WTC11 (cell line): Measurements from ENCODE around the gene PARM1.

Experiments
- ZBTB21 ChIP-seq: sonication (generic); formaldehyde crosslinking; IDR thresholded peaks from 2 replicates; pipeline ENCODE4 v1.8.1; 2023; ENCODE audit warnings: mild to moderate bottlenecking, missing genetic modification reagents, borderline replicate concordance
- ZNF138 ChIP-seq: sonication (generic); formaldehyde crosslinking; conservative IDR thresholded peaks from 2 replicates; pipeline ENCODE4 v1.8.1; 2022; ENCODE audit warnings: mild to moderate bottlenecking, moderate library complexity, missing genetic modification reagents
- ZNF232 ChIP-seq: sonication (generic); formaldehyde crosslinking; IDR thresholded peaks from 2 replicates; pipeline ENCODE4 v1.8.0; 2022; ENCODE audit warnings: mild to moderate bottlenecking, missing genetic modification reagents
- TF ChIP-seq, protein P1 (sequence below): sonication (generic); formaldehyde crosslinking; IDR thresholded peaks from 2 replicates; pipeline ENCODE4 v1.8.0; 2022; ENCODE audit warnings: mild to moderate bottlenecking, missing genetic modification reagents
- TF ChIP-seq, protein P2 (sequence below): fragments of 250-450 bp; sonication (Bioruptor Pico); IDR thresholded peaks from 2 replicates; pipeline ENCODE4 v1.9.0; 2021; ENCODE audit warnings: mild to moderate bottlenecking
- TF ChIP-seq, protein P3 (sequence below): sonication (generic); formaldehyde crosslinking; IDR thresholded peaks from 2 replicates; pipeline ENCODE4 v1.8.0; 2023; ENCODE audit warnings: missing genetic modification reagents, mild to moderate bottlenecking, borderline replicate concordance
- TF ChIP-seq, protein P4 (sequence below): sonication (generic); formaldehyde crosslinking; IDR thresholded peaks from 2 replicates; pipeline ENCODE4 v1.8.1; 2023; ENCODE audit warnings: mild to moderate bottlenecking, missing genetic modification reagents, moderate library complexity

DNA sequence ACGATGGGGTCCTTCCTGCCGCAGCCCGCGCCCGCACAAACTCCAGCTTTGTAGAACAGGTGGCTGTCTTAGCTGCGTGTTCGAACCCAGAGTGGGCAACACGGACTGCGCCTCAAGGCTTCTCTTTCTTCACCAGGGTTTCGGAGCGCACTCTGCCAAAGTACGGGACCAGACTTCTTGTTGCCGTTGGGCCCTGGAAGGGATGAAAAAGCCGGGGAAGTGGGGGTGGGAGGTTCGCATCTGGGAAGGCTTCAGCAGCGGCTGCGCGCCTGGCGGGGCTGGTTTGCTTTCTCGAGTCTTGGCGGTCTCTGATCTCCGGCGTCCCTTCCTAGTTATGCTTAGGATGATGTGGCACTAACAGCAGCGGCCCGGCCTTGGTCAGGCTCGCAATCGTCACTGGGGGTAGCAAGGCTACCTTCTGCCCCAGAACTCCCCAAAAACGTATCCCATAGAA, 673 bp downstream of the PARM1 start:
- TF ChIP-seq ZNF138 (CRISPR knock-in tag) (no peak), ZBTB21 (CRISPR knock-in tag) (no peak), ZNF232 (CRISPR knock-in tag) (no peak)
- TF ChIP-seq, protein P1, sequence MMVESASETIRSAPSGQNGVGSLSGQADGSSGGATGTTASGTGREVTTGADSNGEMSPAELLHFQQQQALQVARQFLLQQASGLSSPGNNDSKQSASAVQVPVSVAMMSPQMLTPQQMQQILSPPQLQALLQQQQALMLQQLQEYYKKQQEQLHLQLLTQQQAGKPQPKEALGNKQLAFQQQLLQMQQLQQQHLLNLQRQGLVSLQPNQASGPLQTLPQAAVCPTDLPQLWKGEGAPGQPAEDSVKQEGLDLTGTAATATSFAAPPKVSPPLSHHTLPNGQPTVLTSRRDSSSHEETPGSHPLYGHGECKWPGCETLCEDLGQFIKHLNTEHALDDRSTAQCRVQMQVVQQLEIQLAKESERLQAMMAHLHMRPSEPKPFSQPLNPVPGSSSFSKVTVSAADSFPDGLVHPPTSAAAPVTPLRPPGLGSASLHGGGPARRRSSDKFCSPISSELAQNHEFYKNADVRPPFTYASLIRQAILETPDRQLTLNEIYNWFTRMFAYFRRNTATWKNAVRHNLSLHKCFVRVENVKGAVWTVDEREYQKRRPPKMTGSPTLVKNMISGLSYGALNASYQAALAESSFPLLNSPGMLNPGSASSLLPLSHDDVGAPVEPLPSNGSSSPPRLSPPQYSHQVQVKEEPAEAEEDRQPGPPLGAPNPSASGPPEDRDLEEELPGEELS (CRISPR knock-in tag): no peak
- TF ChIP-seq, protein P2, sequence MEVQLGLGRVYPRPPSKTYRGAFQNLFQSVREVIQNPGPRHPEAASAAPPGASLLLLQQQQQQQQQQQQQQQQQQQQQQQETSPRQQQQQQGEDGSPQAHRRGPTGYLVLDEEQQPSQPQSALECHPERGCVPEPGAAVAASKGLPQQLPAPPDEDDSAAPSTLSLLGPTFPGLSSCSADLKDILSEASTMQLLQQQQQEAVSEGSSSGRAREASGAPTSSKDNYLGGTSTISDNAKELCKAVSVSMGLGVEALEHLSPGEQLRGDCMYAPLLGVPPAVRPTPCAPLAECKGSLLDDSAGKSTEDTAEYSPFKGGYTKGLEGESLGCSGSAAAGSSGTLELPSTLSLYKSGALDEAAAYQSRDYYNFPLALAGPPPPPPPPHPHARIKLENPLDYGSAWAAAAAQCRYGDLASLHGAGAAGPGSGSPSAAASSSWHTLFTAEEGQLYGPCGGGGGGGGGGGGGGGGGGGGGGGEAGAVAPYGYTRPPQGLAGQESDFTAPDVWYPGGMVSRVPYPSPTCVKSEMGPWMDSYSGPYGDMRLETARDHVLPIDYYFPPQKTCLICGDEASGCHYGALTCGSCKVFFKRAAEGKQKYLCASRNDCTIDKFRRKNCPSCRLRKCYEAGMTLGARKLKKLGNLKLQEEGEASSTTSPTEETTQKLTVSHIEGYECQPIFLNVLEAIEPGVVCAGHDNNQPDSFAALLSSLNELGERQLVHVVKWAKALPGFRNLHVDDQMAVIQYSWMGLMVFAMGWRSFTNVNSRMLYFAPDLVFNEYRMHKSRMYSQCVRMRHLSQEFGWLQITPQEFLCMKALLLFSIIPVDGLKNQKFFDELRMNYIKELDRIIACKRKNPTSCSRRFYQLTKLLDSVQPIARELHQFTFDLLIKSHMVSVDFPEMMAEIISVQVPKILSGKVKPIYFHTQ: no peak
- TF ChIP-seq, protein P3, sequence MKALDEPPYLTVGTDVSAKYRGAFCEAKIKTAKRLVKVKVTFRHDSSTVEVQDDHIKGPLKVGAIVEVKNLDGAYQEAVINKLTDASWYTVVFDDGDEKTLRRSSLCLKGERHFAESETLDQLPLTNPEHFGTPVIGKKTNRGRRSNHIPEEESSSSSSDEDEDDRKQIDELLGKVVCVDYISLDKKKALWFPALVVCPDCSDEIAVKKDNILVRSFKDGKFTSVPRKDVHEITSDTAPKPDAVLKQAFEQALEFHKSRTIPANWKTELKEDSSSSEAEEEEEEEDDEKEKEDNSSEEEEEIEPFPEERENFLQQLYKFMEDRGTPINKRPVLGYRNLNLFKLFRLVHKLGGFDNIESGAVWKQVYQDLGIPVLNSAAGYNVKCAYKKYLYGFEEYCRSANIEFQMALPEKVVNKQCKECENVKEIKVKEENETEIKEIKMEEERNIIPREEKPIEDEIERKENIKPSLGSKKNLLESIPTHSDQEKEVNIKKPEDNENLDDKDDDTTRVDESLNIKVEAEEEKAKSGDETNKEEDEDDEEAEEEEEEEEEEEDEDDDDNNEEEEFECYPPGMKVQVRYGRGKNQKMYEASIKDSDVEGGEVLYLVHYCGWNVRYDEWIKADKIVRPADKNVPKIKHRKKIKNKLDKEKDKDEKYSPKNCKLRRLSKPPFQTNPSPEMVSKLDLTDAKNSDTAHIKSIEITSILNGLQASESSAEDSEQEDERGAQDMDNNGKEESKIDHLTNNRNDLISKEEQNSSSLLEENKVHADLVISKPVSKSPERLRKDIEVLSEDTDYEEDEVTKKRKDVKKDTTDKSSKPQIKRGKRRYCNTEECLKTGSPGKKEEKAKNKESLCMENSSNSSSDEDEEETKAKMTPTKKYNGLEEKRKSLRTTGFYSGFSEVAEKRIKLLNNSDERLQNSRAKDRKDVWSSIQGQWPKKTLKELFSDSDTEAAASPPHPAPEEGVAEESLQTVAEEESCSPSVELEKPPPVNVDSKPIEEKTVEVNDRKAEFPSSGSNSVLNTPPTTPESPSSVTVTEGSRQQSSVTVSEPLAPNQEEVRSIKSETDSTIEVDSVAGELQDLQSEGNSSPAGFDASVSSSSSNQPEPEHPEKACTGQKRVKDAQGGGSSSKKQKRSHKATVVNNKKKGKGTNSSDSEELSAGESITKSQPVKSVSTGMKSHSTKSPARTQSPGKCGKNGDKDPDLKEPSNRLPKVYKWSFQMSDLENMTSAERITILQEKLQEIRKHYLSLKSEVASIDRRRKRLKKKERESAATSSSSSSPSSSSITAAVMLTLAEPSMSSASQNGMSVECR (CRISPR knock-in tag): no peak
- TF ChIP-seq, protein P4, sequence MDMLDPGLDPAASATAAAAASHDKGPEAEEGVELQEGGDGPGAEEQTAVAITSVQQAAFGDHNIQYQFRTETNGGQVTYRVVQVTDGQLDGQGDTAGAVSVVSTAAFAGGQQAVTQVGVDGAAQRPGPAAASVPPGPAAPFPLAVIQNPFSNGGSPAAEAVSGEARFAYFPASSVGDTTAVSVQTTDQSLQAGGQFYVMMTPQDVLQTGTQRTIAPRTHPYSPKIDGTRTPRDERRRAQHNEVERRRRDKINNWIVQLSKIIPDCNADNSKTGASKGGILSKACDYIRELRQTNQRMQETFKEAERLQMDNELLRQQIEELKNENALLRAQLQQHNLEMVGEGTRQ: no peak
